Epithelial cell of proximal tubule (primary cell): ENCODE results near the gene UBL4A. TPM values are rescaled to one million over a fixed set of nuclear protein-coding genes. Genes with fewer than 3 reads are reported as not detected.
A peak's percentile ranks its signal among the peaks of the same experiment; 100 is the strongest.

Source experiments
- DNase-seq: peaks from one replicate; pipeline ENCODE4 v3.0.0-alpha.2; 2011; ENCODE audit warnings: low read depth
- H3K4me3 ChIP-seq: 2 replicates; pipeline ENCODE4 v1.5.1; 2011; ENCODE audit warnings: low read depth, mild to moderate bottlenecking, low read length
- total RNA-seq: library from RNA; depleted of rRNA; stranded (reverse); fragments of >200 nt; gene quantifications from 2 replicates; pipeline ENCODE4 v1.2.3, GENCODE V29; 2015
- TF ChIP-seq, protein P1 (sequence below): conservative IDR thresholded peaks from 2 replicates; pipeline ENCODE4 v1.5.1; 2012; ENCODE audit warnings: low read depth, mild to moderate bottlenecking, low read length

Gene UBL4A
- total RNA-seq, 1 donor from 2014 or later: 39.4 TPM

DNA sequence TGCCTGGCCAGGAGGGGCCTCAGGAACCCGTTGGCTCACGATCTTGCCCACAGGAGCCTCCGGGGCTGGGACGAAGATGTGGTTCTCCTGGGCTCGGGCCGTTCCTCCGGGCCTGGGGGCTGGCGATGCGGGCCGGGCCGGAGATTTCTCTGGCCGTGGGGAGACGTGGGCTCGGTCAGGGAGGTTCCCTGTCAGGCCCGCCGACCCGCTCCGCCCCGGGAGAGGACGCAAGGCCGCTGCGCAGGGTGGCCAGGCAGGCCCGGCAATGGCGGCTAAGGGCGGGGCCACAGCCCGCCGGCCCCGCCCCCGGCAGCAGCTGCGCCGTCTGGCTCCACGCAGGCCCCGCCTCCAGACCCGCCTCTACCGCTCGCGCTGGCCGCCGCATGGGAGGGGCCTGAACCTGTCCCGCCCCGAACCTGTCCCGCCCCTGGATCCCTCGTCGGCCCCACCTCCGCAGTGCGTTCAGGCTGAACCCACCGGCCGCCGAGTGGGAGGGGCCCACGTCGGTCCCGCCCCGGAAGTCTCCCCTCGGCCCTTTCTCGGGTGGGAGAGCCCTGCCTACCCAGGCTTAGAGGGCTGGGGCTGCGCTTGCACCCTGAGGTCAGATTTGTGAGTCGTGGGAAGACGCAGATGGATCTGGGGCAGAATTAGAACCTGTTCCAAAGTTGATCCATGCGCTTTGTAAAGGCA lies 29.7 kb upstream of the UBL4A start, which contains the start of gene FAM3A:
Gene FAM3A (minus strand): TSS at position 267 of the 690 bp plus-strand sequence. CDS start 460 bp downstream, outside the sequence.
- DNase-seq: no peak
- H3K4me3 ChIP-seq: peak within 1 kb of the TSS; percentile 70

DNA sequence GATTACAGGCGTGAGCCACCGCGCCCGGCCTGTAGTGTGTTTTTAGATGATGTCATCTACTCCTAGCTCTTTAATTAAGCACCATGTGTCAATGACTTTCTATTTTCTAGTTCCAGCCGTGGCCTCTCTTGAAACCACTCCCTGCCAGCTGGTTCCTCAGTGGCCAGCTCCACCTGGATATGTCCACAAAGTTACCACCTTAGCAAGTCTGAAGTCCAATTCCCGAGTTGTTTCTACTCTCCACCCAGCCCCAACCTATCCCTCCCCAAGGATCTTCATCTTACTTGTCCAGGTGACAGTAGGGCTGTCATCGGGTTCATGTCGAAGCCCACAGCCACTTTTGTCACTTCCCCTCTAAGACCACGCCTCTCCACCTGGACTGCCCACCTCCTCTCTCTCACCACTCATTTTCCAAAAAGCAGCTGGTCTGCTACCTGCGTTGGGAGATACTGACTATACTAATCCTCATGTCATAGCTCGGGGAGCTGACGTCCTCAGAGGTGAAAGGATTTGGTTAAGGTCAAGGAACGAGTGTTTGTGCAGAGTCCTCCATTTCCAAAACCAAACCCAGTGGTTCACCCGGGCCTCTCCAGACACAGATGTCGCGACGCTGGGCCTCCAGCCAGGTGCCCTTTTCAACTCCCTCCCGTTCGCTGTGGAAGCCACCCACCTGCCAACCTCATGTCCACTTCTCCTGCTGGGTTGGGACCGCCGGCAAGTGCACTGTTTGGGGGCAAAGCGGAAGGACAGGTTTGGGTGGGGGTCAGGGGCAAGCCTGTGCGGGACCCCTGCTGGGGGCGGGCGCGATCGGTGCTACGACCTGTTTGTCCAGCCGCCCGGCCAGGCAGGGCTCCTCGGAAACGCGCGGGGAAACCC lies 28.9 kb upstream of the UBL4A start:
- DNase-seq: no peak
- TF ChIP-seq, protein P1, sequence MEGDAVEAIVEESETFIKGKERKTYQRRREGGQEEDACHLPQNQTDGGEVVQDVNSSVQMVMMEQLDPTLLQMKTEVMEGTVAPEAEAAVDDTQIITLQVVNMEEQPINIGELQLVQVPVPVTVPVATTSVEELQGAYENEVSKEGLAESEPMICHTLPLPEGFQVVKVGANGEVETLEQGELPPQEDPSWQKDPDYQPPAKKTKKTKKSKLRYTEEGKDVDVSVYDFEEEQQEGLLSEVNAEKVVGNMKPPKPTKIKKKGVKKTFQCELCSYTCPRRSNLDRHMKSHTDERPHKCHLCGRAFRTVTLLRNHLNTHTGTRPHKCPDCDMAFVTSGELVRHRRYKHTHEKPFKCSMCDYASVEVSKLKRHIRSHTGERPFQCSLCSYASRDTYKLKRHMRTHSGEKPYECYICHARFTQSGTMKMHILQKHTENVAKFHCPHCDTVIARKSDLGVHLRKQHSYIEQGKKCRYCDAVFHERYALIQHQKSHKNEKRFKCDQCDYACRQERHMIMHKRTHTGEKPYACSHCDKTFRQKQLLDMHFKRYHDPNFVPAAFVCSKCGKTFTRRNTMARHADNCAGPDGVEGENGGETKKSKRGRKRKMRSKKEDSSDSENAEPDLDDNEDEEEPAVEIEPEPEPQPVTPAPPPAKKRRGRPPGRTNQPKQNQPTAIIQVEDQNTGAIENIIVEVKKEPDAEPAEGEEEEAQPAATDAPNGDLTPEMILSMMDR: no peak
- peak overlapping the region; percentile 70 for H3K4me3 ChIP-seq

More for the DNA sequence above, 29.7 kb upstream of the UBL4A start, which contains the start of gene FAM3A:
- TF ChIP-seq, protein P1: no peak

DNA sequence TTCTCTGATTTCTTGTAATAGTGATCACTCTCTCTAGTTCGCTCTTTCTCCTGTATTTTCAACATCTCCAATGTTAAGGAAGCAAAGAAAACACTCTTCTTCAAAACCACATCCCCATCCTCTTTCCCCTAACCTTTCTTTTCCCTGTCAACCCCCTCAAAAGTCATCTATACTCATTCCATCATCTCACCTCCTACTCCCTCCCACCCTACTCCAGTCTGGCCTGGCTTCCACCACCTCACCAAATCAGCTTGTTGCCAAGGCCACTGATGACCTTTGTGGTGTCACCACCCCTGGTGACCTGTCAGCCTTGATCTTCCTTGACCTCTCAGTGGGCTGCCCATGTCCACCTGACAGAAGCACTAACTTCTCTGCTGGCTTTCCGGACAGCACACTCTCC lies 27.3 kb upstream of the UBL4A start:
- TF ChIP-seq, protein P1: no peak
- no peak for DNase-seq
- no peak overlapping the region for H3K4me3 ChIP-seq

DNA sequence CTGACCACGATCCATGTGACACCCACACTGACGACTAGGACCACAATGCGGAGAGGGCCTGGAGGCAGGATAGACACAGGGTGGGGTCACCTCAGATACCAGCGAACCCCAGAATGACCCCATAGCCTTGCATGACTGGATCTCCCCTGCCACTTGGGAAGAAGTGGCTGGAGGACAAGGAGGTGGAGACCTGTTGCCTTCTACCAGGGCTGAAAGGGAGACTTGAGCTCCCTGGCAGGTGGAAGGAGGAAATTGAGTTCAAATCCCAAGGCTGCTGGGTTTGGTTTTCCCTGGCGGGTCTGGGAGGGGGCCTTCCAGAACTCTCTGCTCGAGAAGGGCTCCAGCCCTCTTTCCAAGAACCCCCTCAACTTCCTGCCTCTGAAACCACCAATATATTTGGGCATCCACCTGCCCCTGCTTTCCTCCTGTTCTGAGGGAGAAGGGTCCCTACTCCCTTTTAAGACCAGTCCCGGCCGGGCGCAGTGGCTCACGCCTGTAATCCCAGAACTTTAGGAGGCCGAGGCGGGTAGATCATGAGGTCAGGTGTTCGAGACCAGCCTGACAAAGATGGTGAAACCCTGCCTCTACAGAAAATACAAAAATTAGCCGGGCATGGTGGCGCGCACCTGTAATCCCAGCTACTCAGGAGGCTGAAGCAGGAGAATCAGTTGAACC lies 26.6 kb upstream of the UBL4A start:
- TF ChIP-seq, protein P1: no peak
- DNase-seq: no peak
- H3K4me3 ChIP-seq: no peak overlapping the region

DNA sequence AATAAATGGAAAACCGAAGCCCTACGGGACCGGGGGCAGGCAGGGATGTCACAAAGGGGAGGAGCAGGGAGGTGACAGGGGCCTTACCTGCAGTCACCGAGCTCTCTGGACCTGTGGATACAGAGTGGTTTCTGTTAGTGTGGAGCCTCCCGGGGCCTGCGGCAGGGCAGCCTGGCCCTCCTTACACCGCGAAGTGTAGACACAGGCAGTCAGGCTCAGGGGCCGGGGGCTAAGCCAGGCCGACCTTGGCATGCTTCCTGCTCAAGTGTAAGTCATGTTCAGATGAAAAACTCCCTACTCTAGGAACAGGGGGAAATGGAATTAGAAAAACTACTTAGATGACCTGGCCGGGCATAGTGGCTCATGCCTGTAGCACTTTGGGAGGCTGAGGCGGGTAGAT lies 25.3 kb upstream of the UBL4A start:
- TF ChIP-seq, protein P1: no peak
- H3K4me3 ChIP-seq: no peak overlapping the region
- DNase-seq: no peak

DNA sequence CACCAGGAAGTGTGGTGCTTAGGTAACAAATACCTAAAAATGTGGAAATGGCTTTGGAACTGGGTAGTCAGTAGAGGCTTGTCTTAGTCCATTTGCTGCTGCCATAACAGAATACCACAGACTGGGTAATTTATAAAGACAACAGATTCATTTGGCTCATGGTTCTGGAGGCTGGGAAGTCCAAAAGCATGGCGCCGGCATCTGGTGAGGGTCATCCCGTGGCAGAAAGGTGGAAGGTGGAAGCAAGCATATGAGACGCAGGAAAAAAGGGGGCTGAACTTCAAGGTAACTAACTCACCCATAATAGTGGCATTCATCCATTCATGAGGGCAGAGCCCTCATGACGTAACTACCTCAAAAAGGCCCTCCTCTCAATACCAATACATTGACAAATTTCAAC lies 23.0 kb upstream of the UBL4A start:
- DNase-seq: no peak
- TF ChIP-seq, protein P1: no peak

More for the DNA sequence above, 23.0 kb upstream of the UBL4A start:
- no peak overlapping the region for H3K4me3 ChIP-seq
